A673 (cell line): ENCODE measurements around the gene C12orf76. TPM values are rescaled to one million over a fixed set of nuclear protein-coding genes. Genes with fewer than 3 reads are reported as not detected.

ENCODE experiments used
- BruUV-seq: library from RNA; stranded (reverse); fragments of 400-500 nt; replicated peaks from 2 replicates; lab custom pipeline; 2021; lab: Mats Ljungman, UMichigan
- CTCF ChIA-PET: fragments of 300-600 bp; sonication (Branson Sonifier 250); formaldehyde crosslinking; loops from one replicate; lab custom pipeline; 2022; ENCODE audit warnings: antibody characterized with exemption; lab: Charles Lee
- POLR2A ChIA-PET: fragments of 300-600 bp; sonication (Branson Sonifier 250); formaldehyde crosslinking; loops from one replicate; lab custom pipeline; 2022; ENCODE audit warnings: antibody characterized with exemption; ENCODE audit not compliant: low non-redundant PET; lab: Charles Lee
- DNase-seq: peaks from one replicate; pipeline ENCODE4 v3.0.0-alpha.2; 2015; ENCODE audit warnings: low spot score
- H3K27ac ChIP-seq: fragments of 200-600 bp; sonication (generic); 2 replicates; pipeline ENCODE4 v1.5.1; 2016; ENCODE audit warnings: mixed run types, low read depth, mild to moderate bottlenecking, mixed read lengths, antibody characterized with exemption, low read length; ENCODE audit not compliant: poor library complexity, severe bottlenecking
- H3K27me3 ChIP-seq: fragments of 200-600 bp; sonication (generic); replicated peaks from 2 replicates; pipeline ENCODE4 v1.6.1; 2017; ENCODE audit warnings: mixed run types, low read depth, mild to moderate bottlenecking, mixed read lengths, antibody characterized with exemption, low read length; ENCODE audit not compliant: insufficient read depth, poor library complexity
- H3K36me3 ChIP-seq: fragments of 200-600 bp; sonication (generic); 2 replicates; pipeline ENCODE4 v1.6.1; 2016; ENCODE audit warnings: mixed run types, mild to moderate bottlenecking, mixed read lengths, antibody characterized with exemption, low read length; ENCODE audit not compliant: insufficient read depth, poor library complexity, severe bottlenecking
- H3K4me1 ChIP-seq: fragments of 200-600 bp; sonication (generic); 2 replicates; pipeline ENCODE4 v1.6.1; 2017; ENCODE audit warnings: mixed run types, mild to moderate bottlenecking, mixed read lengths, antibody characterized with exemption, low read length; ENCODE audit not compliant: insufficient read depth, poor library complexity, severe bottlenecking
- H3K4me3 ChIP-seq: fragments of 200-600 bp; sonication (generic); 2 replicates; pipeline ENCODE4 v1.5.1; 2016; ENCODE audit warnings: low read depth, mixed run types, mild to moderate bottlenecking, mixed read lengths, low read length; ENCODE audit not compliant: poor library complexity, severe bottlenecking
- H3K9me3 ChIP-seq: fragments of 200-600 bp; sonication (generic); 2 replicates; pipeline ENCODE4 v1.6.1; 2016; ENCODE audit warnings: mixed run types, low read depth, mild to moderate bottlenecking, mixed read lengths, antibody characterized with exemption, low read length; ENCODE audit not compliant: poor library complexity, severe bottlenecking
- CTCF ChIP-seq: fragments of 300-800, 200-600 bp; sonication (generic); conservative IDR thresholded peaks from 2 replicates; pipeline ENCODE4 v1.5.1; 2017; ENCODE audit warnings: low read depth, mild to moderate bottlenecking, antibody characterized with exemption, low read length, moderate library complexity, mixed read lengths
- EZH2 ChIP-seq: fragments of 200-600 bp; sonication (generic); IDR thresholded peaks from 2 replicates; pipeline ENCODE4 v1.6.1; 2017; ENCODE audit warnings: borderline replicate concordance, low read depth, mild to moderate bottlenecking, mixed read lengths, antibody characterized with exemption, low read length; ENCODE audit not compliant: poor library complexity, severe bottlenecking
- intact Hi-C: fragments of 100-400 bp; cut with micrococcal nuclease; formaldehyde crosslinking; loops from one replicate; pipeline ENCODE4 v1.10.0; 2022; ENCODE audit not compliant: unreplicated experiment
- total RNA-seq: library from RNA; stranded (reverse); gene quantifications from 2 replicates; pipeline ENCODE4 v1.2.3, GENCODE V29; 2021

The C12orf76 gene
- total RNA-seq, 1 experiment from 2014 or later: 14.5 TPM

DNA sequence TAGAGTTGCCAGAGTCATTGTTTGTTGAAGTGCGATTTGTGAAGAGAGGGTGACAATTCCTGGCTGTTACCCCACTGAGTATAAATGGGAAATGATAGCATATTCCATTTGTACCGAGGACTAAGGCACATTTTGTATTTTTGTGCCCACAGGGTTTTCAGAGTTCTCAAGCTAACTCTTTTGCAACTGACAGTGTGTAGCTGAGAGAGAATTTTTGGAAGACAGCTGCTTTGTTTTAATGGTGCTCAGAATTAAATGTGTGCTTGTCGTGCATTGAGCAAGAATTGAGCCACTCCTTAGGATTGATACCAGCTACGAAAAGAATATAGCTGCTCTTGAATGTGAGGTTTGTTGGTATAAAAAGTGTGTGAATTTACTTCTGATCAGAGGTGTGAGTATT lies 27.4 kb downstream of the C12orf76 start:
- no peaks in the 10 kb centered on the region for H3K9me3 ChIP-seq
- no peaks in the 10 kb centered on the region for H3K27me3 ChIP-seq
- no peak overlapping the region for H3K4me3 ChIP-seq
- TF ChIP-seq CTCF (no peak), EZH2 (no peak)
- ChIA-PET CTCF (no interaction called here), POLR2A (no interaction called here)
- H3K4me1 ChIP-seq: peaks cover 20% of the 10 kb centered on the region
- H3K27ac ChIP-seq: no peak overlapping the region
- intact Hi-C loops: no loop called here
- H3K36me3 ChIP-seq: no peaks in the 10 kb centered on the region
- DNase-seq: no peak
- no TSS peak for BruUV-seq

DNA sequence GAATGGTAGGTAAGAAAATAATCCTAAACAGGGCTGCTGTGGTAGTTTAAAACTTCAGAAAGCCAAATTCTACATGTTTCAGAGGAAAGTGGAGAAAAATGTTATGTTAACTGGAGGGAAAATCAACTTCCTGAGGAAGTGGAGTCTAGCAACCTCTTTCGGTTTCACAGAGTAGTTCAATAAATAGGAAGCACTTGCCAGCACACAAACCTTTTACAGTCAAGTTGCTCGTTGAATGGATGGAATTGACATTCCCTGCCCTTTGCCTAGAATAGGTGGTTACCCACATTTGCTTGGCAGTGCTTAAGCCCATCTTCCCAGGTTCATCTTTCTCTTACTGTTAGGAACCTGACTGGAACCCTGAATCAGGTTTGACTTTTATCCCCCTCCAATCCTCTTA lies 33.2 kb downstream of the C12orf76 start:
- no peak for TF ChIP-seq EZH2
- no peak for DNase-seq
- ChIA-PET CTCF (no interaction called here), POLR2A (no interaction called here)
- Histone ChIP-seq H3K36me3 (no peaks in the 10 kb centered on the region), H3K27ac (no peak overlapping the region), H3K4me3 (no peak overlapping the region), H3K4me1 (no peaks in the 10 kb centered on the region), H3K27me3 (no peaks in the 10 kb centered on the region), H3K9me3 (no peaks in the 10 kb centered on the region)
- intact Hi-C loops: no loop called here
- BruUV-seq: no TSS peak

DNA sequence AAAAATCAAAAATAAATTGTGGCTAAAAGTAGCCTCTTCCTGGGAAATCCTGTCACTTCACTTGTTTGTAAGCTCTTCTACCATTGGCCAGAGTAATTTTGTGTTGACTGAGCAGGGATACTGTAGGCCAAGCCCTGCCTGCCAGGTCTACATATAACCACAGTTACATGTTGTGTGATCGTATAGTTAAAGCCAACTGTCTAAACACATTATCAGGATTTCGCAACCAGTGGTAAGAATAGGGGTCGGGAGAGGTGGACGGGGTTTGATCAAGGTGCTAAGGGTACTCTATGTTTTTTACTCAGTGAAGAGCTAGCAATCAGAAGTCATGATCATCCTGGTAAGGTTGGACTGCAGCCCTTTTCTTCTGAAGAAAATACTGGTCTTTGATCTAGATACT lies 35.7 kb downstream of the C12orf76 start:
- no TSS peak for BruUV-seq
- Histone ChIP-seq H3K4me1 (no peaks in the 10 kb centered on the region), H3K36me3 (no peaks in the 10 kb centered on the region), H3K4me3 (no peak overlapping the region), H3K9me3 (no peaks in the 10 kb centered on the region), H3K27ac (no peak overlapping the region), H3K27me3 (no peaks in the 10 kb centered on the region)
- TF ChIP-seq CTCF (no peak), EZH2 (no peak)
- DNase-seq: no peak
- POLR2A ChIA-PET: no interaction called here
- intact Hi-C loops: no loop called here
- CTCF ChIA-PET: no interaction called here

DNA sequence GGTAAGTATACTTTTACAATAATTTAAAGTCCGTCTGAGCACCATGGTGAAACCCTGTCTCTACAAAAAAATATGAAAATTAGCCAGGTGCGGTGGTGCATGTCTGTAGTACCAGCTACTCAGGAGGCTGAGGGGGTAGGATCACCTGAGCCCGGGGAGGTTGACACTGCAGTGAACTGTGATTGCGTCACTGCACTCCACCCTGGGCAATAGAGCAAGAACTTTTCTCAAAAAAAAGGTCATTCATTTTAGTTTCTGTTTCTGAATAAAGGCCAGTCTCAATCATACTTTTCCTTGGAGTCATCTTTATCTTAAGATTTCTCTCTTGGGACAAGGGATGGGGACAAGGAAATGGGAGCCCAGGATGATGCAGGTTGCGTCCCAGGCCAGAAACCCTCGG lies 36.2 kb downstream of the C12orf76 start:
- no TSS peak for BruUV-seq
- CTCF ChIA-PET: no interaction called here
- H3K9me3 ChIP-seq: no peaks in the 10 kb centered on the region
- no peak overlapping the region for H3K27ac ChIP-seq
- TF ChIP-seq CTCF (no peak), EZH2 (no peak)
- H3K36me3 ChIP-seq: no peaks in the 10 kb centered on the region
- no peaks in the 10 kb centered on the region for H3K4me1 ChIP-seq
- H3K27me3 ChIP-seq: no peaks in the 10 kb centered on the region
- no peak overlapping the region for H3K4me3 ChIP-seq
- no peak for DNase-seq
- intact Hi-C loops: no loop called here
- POLR2A ChIA-PET: no interaction called here
